Parathyroid adenoma (tissue), 2 donors: ENCODE results near the gene GPN1.

Experiments
- H2AFZ ChIP-seq: fragments of 300-600 bp; sonication (generic); one replicate; pipeline ENCODE4 v1.7.0; 2017; ENCODE audit warnings: antibody characterized with exemption, mild to moderate bottlenecking
- H3K27ac ChIP-seq: fragments of 300-600 bp; sonication (generic); one replicate; pipeline ENCODE4 v1.7.0; 2017
- H3K27me3 ChIP-seq: fragments of 300-600 bp; sonication (generic); one replicate; pipeline ENCODE4 v1.7.0; 2017; ENCODE audit warnings: low read length; ENCODE audit not compliant: control insufficient read depth, insufficient read depth
- H3K36me3 ChIP-seq: fragments of 300-600 bp; sonication (generic); one replicate; pipeline ENCODE4 v1.7.0; 2017; ENCODE audit warnings: low read length; ENCODE audit not compliant: control insufficient read depth, insufficient read depth
- H3K4me1 ChIP-seq: fragments of 300-600 bp; sonication (generic); one replicate; pipeline ENCODE4 v1.7.0; 2017; ENCODE audit warnings: control low read depth
- H3K4me2 ChIP-seq: fragments of 300-600 bp; sonication (generic); one replicate; pipeline ENCODE4 v1.7.0; 2017; ENCODE audit warnings: low read length
- H3K4me3 ChIP-seq: fragments of 300-600 bp; sonication (generic); one replicate; pipeline ENCODE4 v1.7.0; 2017; ENCODE audit warnings: low read depth, low read length
- H3K79me2 ChIP-seq: fragments of 300-600 bp; sonication (generic); one replicate; pipeline ENCODE4 v1.7.0; 2017; ENCODE audit warnings: control low read depth
- H3K9ac ChIP-seq: fragments of 300-600 bp; sonication (generic); one replicate; pipeline ENCODE4 v1.7.0; 2017; ENCODE audit warnings: mild to moderate bottlenecking
- H3K9me3 ChIP-seq: fragments of 300-600 bp; sonication (generic); one replicate; pipeline ENCODE4 v1.7.0; 2017; ENCODE audit warnings: low read length; ENCODE audit not compliant: control insufficient read depth
- CTCF ChIP-seq: fragments of 300-600 bp; sonication (generic); IDR thresholded peaks from one replicate; pipeline ENCODE4 v1.7.0; 2017; ENCODE audit warnings: antibody characterized with exemption, mild to moderate bottlenecking
- donor health status: primary hyperparathyroidism.

The GPN1 gene

GRCh38 chr2:27651056-27651455 is 22.2 kb downstream of the GPN1 start:
- Histone ChIP-seq H3K4me3 (no peak overlapping the region), H3K9me3 (no peaks in the 10 kb centered on the region), H2AFZ (no peak overlapping the region), H3K4me1 (no peaks in the 10 kb centered on the region), H3K36me3 (no peaks in the 10 kb centered on the region), H3K79me2 (no peaks in the 10 kb centered on the region), H3K27me3 (no peaks in the 10 kb centered on the region), H3K27ac (no peak overlapping the region), H3K4me2 (no peak overlapping the region), H3K9ac (no peak overlapping the region)
- TF ChIP-seq CTCF, result no peak

- Histone ChIP-seq H3K4me1 (no peaks in the 10 kb centered on the region), H3K27me3 (no peaks in the 10 kb centered on the region), H3K79me2 (no peaks in the 10 kb centered on the region), H2AFZ (no peak overlapping the region), H3K9ac (no peak overlapping the region), H3K27ac (no peak overlapping the region), H3K4me2 (no peak overlapping the region), H3K4me3 (no peak overlapping the region), H3K9me3 (no peaks in the 10 kb centered on the region), H3K36me3 (no peaks in the 10 kb centered on the region)
- TF ChIP-seq CTCF, result no peak
Measured at GRCh38 chr2:27652341-27652740, 23.5 kb downstream of the GPN1 start.

- Histone ChIP-seq H3K9me3 (no peaks in the 10 kb centered on the region), H3K4me3 (no peak overlapping the region), H3K27ac (no peak overlapping the region), H3K27me3 (no peaks in the 10 kb centered on the region), H3K79me2 (no peaks in the 10 kb centered on the region), H3K36me3 (no peaks in the 10 kb centered on the region), H3K9ac (no peak overlapping the region), H2AFZ (no peak overlapping the region), H3K4me2 (no peak overlapping the region), H3K4me1 (no peaks in the 10 kb centered on the region)
- no peak for TF ChIP-seq CTCF
Measured at GRCh38 chr2:27652790-27653189, 23.9 kb downstream of the GPN1 start.

- no peak overlapping the region for H3K4me3 ChIP-seq
- no peak overlapping the region for H3K9ac ChIP-seq
- no peak overlapping the region for H3K4me2 ChIP-seq
- H3K4me1 ChIP-seq, result no peaks in the 10 kb centered on the region
- H3K27ac ChIP-seq, result no peak overlapping the region
- no peaks in the 10 kb centered on the region for H3K27me3 ChIP-seq
- H2AFZ ChIP-seq, result no peak overlapping the region
- H3K9me3 ChIP-seq, result no peaks in the 10 kb centered on the region
- H3K79me2 ChIP-seq, result no peaks in the 10 kb centered on the region
- no peak for TF ChIP-seq CTCF
- H3K36me3 ChIP-seq, result no peaks in the 10 kb centered on the region
Measured at GRCh38 chr2:27653397-27653796, 24.5 kb downstream of the GPN1 start.

GRCh38 chr2:27655155-27655951 is 26.5 kb downstream of the GPN1 start:
- no peaks in the 10 kb centered on the region for H3K4me1 ChIP-seq
- no peak overlapping the region for H3K27ac ChIP-seq
- TF ChIP-seq CTCF, result no peak
- no peak overlapping the region for H3K9ac ChIP-seq
- H3K4me2 ChIP-seq, result no peak overlapping the region
- no peak overlapping the region for H2AFZ ChIP-seq
- no peak overlapping the region for H3K4me3 ChIP-seq
- no peaks in the 10 kb centered on the region for H3K27me3 ChIP-seq
- no peaks in the 10 kb centered on the region for H3K79me2 ChIP-seq
- no peaks in the 10 kb centered on the region for H3K36me3 ChIP-seq
- no peaks in the 10 kb centered on the region for H3K9me3 ChIP-seq
